ENCODE results near the gene TNS2. TPM values are rescaled to one million over a fixed set of nuclear protein-coding genes. Genes with fewer than 3 reads are reported as not detected.

Gene TNS2
- total RNA-seq, 1 experiment from 2014 or later, result 4.4 TPM

GRCh38 chr12:53068811-53069585, 19.1 kb downstream of the TNS2 start:
- H3K4me1 ChIP-seq, result peaks cover 7% of the 10 kb centered on the region
- no TSS peak for BruUV-seq (replicated peaks)
- POLR2A ChIA-PET, result interaction anchor here (0.6 kb wide), 1 partner anchor 60 kb away, joined by 3 read pairs; no protein-coding TSS in a partner anchor

GRCh38 chr12:53069621-53070410, 20.0 kb downstream of the TNS2 start:
- H3K27me3 ChIP-seq (replicated peaks; ENCODE audit: control insufficient read depth, insufficient read depth, low read length), result no peaks in the 10 kb centered on the region
- H3K4me1 ChIP-seq, result peaks cover 7% of the 10 kb centered on the region
- Mint-ChIP-seq H3K27ac (ENCODE audit: unreplicated experiment) (no peak overlapping the region), H3K36me3 (ENCODE audit: insufficient read depth, unreplicated experiment) (no peaks in the 10 kb centered on the region), H3K4me1 (ENCODE audit: low read depth, unreplicated experiment) (peaks cover 14% of the 10 kb centered on the region), H3K4me3 (ENCODE audit: unreplicated experiment) (no peak overlapping the region), H3K9me3 (ENCODE audit: unreplicated experiment) (no peaks in the 10 kb centered on the region), H3K27me3 (ENCODE audit: insufficient read depth, unreplicated experiment) (no peaks in the 10 kb centered on the region)
- no peak for TF ChIP-seq CTCF (IDR thresholded peaks at IDR 0.05; ENCODE audit: insufficient read depth in 1 of 2, low read depth in 1 of 2, low read length in 1 of 2, severe bottlenecking in 1 of 2, unreplicated experiment in 1 of 2)
- ChIA-PET POLR2A (interaction anchor here (0.6 kb wide), 1 partner anchor 59 kb away, joined by 3 read pairs; no protein-coding TSS in a partner anchor), CTCF (interaction anchor here (0.6 kb wide), 1 partner anchor 221 kb away, joined by 3 read pairs; no protein-coding TSS in a partner anchor)
- peaks cover 3% of the 10 kb centered on the region; the same call in 1 of the 2 replicates for H3K36me3 ChIP-seq (ENCODE audit: control insufficient read depth, insufficient read depth, low read length)
- H3K4me3 ChIP-seq (ENCODE audit: low read depth, low read length), result no peak overlapping the region
- DNase-seq, result no peak
- intact Hi-C loops (cut with micrococcal nuclease; ENCODE audit: unreplicated experiment), result no loop called here
- no peaks in the 10 kb centered on the region for H3K9me3 ChIP-seq
- no TSS peak for BruUV-seq (replicated peaks)

More at GRCh38 chr12:53068811-53069585, 19.1 kb downstream of the TNS2 start:
- no peak for DNase-seq
- H3K27me3 Mint-ChIP-seq (ENCODE audit: insufficient read depth, unreplicated experiment), result no peaks in the 10 kb centered on the region
- intact Hi-C loops (cut with micrococcal nuclease; ENCODE audit: unreplicated experiment), result no loop called here
- TF ChIP-seq CTCF (IDR thresholded peaks at IDR 0.05; ENCODE audit: insufficient read depth in 1 of 2, low read depth in 1 of 2, low read length in 1 of 2, severe bottlenecking in 1 of 2, unreplicated experiment in 1 of 2), result no peak
- H3K4me1 Mint-ChIP-seq (ENCODE audit: low read depth, unreplicated experiment), result peaks cover 14% of the 10 kb centered on the region
- no peak overlapping the region for H3K4me3 ChIP-seq (ENCODE audit: low read depth, low read length)
- no peaks in the 10 kb centered on the region for H3K9me3 ChIP-seq
- CTCF ChIA-PET, result no interaction called here
- no peaks in the 10 kb centered on the region for H3K36me3 Mint-ChIP-seq (ENCODE audit: insufficient read depth, unreplicated experiment)
- no peaks in the 10 kb centered on the region for H3K9me3 Mint-ChIP-seq (ENCODE audit: unreplicated experiment)
- H3K27ac Mint-ChIP-seq (ENCODE audit: unreplicated experiment), result no peak overlapping the region
- peaks cover 3% of the 10 kb centered on the region; the same call in 1 of the 2 replicates for H3K36me3 ChIP-seq (ENCODE audit: control insufficient read depth, insufficient read depth, low read length)
- H3K27me3 ChIP-seq (replicated peaks; ENCODE audit: control insufficient read depth, insufficient read depth, low read length), result no peaks in the 10 kb centered on the region
- no peak overlapping the region for H3K4me3 Mint-ChIP-seq (ENCODE audit: unreplicated experiment)

- TF ChIP-seq CTCF (IDR thresholded peaks at IDR 0.05; ENCODE audit: insufficient read depth in 1 of 2, low read depth in 1 of 2, low read length in 1 of 2, severe bottlenecking in 1 of 2, unreplicated experiment in 1 of 2), result no peak
- Mint-ChIP-seq H3K4me3 (ENCODE audit: unreplicated experiment) (no peak overlapping the region), H3K36me3 (ENCODE audit: insufficient read depth, unreplicated experiment) (no peaks in the 10 kb centered on the region), H3K9me3 (ENCODE audit: unreplicated experiment) (no peaks in the 10 kb centered on the region), H3K4me1 (ENCODE audit: low read depth, unreplicated experiment) (peaks cover 13% of the 10 kb centered on the region), H3K27ac (ENCODE audit: unreplicated experiment) (no peak overlapping the region), H3K27me3 (ENCODE audit: insufficient read depth, unreplicated experiment) (no peaks in the 10 kb centered on the region)
- Histone ChIP-seq H3K4me1 (peaks cover 6% of the 10 kb centered on the region), H3K36me3 (ENCODE audit: control insufficient read depth, insufficient read depth, low read length) (no peaks in the 10 kb centered on the region; the same call in 1 of the 2 replicates), H3K9me3 (no peaks in the 10 kb centered on the region), H3K27me3 (replicated peaks; ENCODE audit: control insufficient read depth, insufficient read depth, low read length) (no peaks in the 10 kb centered on the region), H3K4me3 (ENCODE audit: low read depth, low read length) (no peak overlapping the region)
- BruUV-seq (replicated peaks), result no TSS peak
- CTCF ChIA-PET, result interaction anchor here (0.6 to 0.7 kb wide), 2 partner anchors 28 to 227 kb away, joined by 3 to 4 read pairs; no protein-coding TSS in a partner anchor
- POLR2A ChIA-PET, result interaction anchor here (0.6 kb wide), 2 partner anchors 27 to 112 kb away, joined by 3 read pairs; partner anchors contain the start of gene IGFBP6
- intact Hi-C loops (cut with micrococcal nuclease; ENCODE audit: unreplicated experiment), result no loop called here
- no peak for DNase-seq
These were observed 21.1 kb downstream of the TNS2 start for GRCh38 chr12:53070877-53071492.

Measured in Caco-2 (cell line).